ENCODE measurements around the gene ST3GAL2. TPM values are rescaled to one million over a fixed set of nuclear protein-coding genes. Genes with fewer than 3 reads are reported as not detected.

The ST3GAL2 gene, protein sequence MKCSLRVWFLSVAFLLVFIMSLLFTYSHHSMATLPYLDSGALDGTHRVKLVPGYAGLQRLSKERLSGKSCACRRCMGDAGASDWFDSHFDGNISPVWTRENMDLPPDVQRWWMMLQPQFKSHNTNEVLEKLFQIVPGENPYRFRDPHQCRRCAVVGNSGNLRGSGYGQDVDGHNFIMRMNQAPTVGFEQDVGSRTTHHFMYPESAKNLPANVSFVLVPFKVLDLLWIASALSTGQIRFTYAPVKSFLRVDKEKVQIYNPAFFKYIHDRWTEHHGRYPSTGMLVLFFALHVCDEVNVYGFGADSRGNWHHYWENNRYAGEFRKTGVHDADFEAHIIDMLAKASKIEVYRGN
- 29.0 and 37.9 TPM in 2 replicates for total RNA-seq

DNA sequence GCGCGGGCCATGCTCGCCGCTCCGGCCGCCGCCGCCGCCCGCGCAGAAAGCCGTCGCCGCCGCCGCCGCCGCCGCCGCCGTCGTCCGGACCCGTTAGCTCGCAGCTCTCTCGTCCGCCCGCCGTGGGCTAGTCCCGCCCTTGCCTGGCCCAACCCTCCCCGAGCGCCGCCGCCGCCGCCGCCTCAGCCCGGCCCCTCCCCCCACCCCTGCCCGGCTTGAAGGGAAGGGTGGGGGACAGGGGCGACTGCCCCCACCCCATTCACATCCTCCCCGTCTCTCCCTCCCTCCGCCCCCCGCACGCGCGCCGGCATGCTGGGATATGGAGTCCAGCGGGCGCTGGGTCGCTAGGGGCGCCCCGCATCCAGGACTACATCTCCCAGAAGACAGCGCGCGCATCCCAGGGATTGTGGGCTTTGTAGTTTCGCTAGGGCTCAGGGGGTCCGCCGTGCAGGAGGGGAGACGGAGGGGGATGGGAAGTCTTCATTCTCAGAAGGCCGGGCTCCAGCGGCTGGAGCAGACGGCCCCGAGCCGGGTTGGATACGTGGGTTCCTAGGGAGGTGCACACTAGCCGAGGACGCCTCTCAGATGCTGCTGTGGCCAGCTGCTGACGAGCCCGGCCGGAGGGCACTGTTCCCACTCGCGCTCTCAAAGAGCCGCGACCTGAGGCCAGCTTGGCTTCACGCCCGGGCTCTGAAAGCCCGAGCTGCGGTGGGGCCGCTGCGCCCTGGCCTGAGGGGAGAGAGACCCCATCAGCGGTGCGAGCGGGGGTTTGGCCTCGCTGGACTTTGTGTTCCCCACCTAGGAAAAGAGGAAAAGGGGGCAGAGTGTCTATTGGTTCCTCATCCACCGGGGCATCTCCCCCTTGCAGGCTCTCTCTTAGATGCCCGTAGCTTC lies at the start of gene ST3GAL2:
Gene ST3GAL2 (minus strand): TSS at position 132 of the 894 bp plus-strand sequence. CDS start 40,570 bp downstream, outside the sequence.
- peak; percentile 92 to 95 for DNase-seq (ENCODE audit: low read depth in 2 of 2)

GRCh38 chr16:70484867-70485266 lies 46.0 kb upstream of the ST3GAL2 start:
- DNase-seq (ENCODE audit: low read depth in 2 of 2): no peak

GRCh38 chr16:70483426-70483825 lies 44.5 kb upstream of the ST3GAL2 start:
- DNase-seq (ENCODE audit: low read depth in 2 of 2): no peak

DNA sequence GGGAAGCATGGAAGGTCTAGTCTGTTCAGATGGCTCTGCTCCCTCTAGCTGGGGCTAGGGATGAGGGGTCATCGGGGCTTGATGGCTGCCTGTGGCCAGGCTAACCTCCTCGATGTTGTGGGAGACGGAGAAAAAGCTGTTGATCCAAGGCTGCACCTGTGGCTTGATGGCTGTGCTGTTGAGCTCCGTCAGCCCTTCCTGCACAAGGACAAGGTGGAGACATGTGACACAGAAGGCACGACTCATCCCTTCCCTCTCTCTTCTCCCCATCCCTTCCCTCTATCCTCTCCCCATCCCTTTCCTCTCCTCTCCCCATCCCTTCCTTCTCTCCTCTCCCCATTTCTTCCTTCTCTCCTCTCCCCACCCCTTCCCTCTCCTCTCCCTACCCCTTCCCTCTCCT lies 43.7 kb upstream of the ST3GAL2 start:
- no peak for DNase-seq (ENCODE audit: low read depth in 2 of 2)

- DNase-seq (ENCODE audit: low read depth in 2 of 2): no peak
These were observed 43.1 kb upstream of the ST3GAL2 start for GRCh38 chr16:70481929-70482536.

DNA sequence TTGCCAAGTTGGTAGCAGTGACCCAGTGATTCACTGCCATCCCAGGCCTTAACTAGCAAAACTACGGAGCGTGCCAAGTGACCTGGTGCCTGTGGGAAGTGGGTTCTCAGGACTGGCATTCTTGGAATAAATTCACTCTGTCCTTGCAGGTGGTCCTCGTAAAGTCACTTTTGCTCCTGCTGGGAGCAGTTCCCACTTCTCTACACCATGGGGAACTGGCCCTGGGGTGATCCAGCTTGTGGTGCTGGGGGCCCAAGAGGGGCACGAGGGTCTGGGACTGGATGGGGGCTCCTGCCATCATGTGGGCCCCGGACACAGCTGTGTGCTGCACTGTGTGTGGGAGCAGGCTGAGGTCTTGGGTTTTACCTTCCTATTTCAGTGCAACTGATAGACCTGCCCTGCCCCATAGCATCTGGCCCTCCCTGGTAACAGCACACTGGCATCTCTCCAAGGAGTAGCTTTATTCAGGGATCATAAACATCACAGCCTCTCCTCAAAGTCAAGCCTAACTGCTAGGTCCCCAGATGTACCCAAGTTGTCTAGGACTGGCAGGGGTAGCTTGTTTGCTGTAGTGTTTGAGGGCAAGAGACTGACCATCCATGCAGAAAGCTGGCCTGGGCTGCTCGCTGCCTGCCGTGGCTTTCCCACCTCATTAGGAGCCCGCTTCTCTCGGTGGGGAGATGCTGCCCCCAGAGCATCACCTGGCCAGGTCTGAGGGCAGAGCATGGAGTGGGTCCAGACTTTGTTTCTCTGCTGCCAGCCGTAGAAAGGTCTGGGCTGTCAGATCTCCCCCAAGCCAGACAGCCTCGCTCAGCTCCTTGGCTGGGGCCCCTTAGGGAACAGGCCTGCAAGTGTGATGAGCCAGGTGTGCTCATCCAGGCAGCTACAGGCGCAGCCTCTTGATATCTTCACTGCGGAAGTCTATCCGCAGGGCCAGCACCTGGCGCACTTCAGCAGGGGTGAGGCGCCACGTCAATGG lies 41.5 kb upstream of the ST3GAL2 start:
- DNase-seq (ENCODE audit: low read depth in 2 of 2): no peak

GRCh38 chr16:70478912-70479341 lies 40.0 kb upstream of the ST3GAL2 start:
- peak; percentile 26 to 55 for DNase-seq (ENCODE audit: low read depth in 2 of 2)

GRCh38 chr16:70478169-70478568 lies 39.3 kb upstream of the ST3GAL2 start:
- DNase-seq (ENCODE audit: low read depth in 2 of 2): no peak

DNA sequence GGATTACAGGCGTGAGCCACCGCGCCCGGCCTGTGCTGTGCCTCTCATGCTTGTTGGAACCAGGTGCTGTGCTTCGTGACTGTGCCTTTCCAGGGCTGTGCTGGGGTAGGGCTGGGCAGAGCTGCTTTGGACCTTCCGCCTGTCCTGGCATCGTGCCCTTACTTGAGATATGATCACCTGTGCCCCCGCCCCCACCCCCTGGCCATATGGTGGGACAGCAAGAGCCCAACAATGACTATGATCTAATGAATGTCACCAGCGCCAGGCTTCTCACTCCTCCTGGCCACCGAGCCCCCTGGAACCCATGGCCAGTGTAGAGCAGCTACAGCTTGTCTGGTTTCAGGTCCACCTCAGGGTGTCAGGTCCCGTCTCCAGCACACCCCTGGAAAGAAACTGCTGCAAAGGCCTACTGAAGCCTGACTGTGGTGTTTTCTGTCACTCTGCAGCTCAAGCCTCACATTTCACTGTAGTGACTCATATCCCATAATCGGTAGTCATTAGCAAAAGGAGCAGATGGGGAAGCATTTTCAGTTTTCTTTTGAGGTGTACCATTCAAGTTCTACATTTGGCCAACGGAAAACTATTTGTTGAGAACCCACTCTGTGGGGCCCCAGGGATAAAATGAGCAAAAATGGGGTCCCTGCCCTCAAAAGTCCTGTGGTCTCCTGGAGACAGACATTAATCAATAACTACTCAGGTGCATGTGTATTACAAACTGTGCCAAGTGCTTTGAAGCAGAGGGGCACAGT lies 37.5 kb upstream of the ST3GAL2 start:
- DNase-seq (ENCODE audit: low read depth in 2 of 2): peak; percentile 61 to 83

DNA sequence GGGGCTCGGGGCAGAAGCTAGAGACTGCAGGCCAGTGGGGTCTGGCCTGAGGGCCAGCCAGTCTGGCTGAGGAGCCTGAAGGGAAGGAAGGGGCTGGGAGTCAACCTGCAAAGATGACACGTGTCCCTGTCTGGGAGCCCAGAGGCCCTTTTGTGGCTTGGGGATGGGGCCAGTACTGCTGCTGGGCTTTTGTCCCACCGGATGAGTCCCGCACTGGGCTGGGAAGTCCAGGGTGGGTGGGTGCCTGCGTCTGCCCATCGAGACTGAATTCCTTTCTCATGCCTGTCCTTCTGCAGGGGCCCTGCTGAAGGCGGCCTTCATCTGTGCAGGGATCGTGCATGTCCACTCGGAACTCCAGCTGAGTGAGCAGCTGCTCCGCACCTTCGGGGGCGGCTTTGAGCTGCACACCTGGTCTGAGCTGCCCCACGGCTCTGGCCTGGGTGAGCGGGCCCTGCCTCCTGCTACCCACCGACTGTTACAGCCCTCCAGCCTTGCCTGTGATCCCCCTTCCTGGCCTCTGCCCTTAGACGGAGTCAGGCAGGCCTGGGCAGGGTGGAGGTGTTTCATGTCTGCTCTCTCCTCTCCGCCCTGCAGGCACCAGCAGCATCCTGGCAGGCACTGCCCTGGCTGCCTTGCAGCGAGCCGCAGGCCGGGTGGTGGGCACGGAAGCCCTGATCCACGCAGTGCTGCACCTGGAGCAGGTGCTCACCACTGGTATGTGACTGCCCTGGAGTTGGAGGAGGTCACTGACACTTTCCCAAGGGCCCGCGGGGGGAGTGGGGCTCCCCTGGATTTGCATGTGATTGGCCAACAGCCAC lies 36.4 kb upstream of the ST3GAL2 start:
- DNase-seq (ENCODE audit: low read depth in 2 of 2): no peak

DNA sequence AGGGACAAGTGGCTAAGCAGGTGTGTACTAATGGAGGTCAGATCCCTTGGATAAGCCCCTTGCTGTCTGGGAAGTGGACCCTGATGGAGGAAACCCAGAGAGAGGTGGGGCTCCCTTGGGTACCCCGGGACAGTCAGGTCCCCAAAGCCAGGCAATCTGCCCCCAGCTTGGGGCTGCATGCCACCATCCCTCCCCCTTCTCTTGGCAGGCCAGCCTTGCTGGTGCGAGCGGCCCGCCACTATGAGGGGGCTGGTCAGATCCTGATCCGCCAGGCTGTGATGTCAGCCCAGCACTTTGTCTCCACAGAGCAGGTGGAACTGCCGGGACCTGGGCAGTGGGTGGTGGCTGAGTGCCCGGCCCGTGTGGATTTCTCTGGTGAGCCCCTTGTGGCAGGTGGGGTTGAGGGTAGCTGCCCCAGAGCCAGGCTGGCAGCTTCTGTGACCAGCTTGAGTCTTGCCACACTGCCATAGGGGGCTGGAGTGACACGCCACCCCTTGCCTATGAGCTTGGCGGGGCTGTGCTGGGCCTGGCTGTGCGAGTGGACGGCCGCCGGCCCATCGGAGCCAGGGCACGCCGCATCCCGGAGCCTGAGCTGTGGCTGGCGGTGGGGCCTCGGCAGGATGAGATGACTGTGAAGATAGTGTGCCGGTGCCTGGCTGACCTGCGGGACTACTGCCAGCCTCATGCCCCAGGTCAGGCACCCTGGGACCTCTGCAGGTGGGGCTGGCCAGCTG lies 35.6 kb upstream of the ST3GAL2 start:
- DNase-seq (ENCODE audit: low read depth in 2 of 2): no peak

- no peak for DNase-seq (ENCODE audit: low read depth in 2 of 2)
These were observed 34.8 kb upstream of the ST3GAL2 start for GRCh38 chr16:70473446-70474319.

DNA sequence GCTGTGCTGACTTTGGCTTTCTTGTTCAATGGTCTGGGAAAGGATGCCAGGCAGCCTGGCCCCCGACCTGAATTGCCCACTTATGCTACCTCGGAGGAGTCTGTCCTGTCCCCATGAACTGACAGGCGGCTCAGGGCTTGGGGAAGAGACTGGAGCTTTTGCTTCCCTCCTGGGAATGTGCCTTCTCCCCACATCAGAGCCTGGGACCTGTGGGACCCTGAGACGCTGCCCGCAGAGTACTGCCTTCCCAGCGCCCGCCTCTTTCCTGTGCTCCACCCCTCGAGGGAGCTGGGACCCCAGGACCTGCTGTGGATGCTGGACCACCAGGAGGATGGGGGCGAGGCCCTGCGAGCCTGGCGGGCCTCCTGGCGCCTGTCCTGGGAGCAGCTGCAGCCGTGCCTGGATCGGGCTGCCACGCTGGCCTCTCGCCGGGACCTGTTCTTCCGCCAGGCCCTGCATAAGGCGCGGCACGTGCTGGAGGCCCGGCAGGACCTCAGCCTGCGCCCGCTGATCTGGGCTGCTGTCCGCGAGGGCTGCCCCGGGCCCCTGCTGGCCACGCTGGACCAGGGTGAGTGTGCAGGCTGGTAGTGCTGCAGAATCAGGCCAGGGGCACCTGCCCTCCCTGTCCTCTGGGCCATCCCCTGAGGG lies 34.0 kb upstream of the ST3GAL2 start:
- no peak for DNase-seq (ENCODE audit: low read depth in 2 of 2)

- DNase-seq (ENCODE audit: low read depth in 2 of 2): peak; percentile 34 to 62
These were observed 32.0 kb upstream of the ST3GAL2 start for GRCh38 chr16:70470927-70471341.

DNA sequence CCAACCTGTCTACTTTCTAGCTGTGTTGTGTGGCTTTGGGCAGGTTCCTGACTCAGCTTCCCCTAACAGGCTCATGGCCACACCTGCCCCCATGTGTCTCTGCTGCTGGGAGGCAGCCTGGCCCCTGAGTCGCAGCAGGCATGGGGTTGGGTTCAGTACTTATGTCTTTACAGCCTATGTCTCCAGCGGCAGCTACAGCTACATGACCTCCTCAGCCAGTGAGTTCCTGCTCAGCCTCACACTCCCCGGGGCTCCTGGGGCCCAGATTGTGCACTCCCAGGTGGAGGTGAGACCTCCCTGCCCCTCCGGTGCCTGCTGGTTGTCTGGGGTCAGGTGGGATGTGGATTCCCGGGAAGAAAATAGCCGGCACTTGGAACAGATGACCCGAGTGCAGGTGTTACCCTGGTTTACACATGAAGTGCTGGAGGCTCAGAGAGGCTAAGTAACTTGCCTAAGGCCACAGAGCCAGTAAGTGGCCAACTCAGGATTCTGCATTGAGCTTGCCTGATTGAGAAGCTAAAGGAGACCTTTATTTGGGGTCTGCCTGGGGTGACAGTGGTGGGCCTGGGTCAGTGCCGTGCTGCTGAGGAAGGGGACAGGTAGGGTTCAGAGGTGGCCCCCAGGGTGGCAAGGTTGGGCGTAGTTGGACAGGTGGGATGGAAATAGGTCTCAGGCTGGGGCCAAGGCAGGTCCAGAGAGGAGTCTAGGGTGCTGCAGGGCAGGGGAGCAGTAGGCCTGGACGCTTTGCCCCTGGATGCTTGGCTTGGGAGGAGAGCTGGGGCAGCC lies 31.4 kb upstream of the ST3GAL2 start:
- DNase-seq (ENCODE audit: low read depth in 2 of 2): no peak
